ENCODE measurements around the gene NDUFA13. TPM values are rescaled to one million over a fixed set of nuclear protein-coding genes. Genes with fewer than 3 reads are reported as not detected.

The NDUFA13 gene
- total RNA-seq, 1 donor from 2014 or later, result 278 TPM

DNA sequence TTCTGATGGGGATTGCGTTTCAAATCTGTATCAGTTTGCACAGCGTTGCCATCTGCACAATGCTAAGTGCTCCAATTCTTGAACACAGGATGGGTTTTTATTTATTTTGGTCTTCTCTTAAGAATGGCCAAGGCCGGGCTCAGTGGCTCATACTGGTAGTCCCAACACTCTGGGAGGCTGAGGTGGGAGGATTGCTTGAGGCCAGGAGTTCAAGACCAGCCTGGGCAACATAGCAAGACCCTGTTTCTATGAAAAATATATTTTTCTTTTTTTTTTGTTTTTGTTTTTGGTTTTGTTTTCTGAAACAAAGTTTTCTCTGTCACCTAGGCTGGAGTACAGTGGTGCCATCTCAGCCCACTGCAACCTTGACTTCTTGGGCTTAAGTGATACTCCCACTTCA lies 7.2 kb downstream of the NDUFA13 start:
- Mint-ChIP-seq H3K4me3 (ENCODE audit: unreplicated experiment) (no peak overlapping the region), H3K36me3 (ENCODE audit: low read depth, unreplicated experiment) (peaks cover 4% of the 10 kb centered on the region), H3K27ac (ENCODE audit: unreplicated experiment) (no peak overlapping the region), H3K4me1 (ENCODE audit: unreplicated experiment) (no peaks in the 10 kb centered on the region), H3K27me3 (ENCODE audit: unreplicated experiment) (peaks cover 5% of the 10 kb centered on the region), H3K9me3 (ENCODE audit: unreplicated experiment) (no peaks in the 10 kb centered on the region)
- DNase-seq (ENCODE audit: low spot score), result no peak
- TF ChIP-seq CTCF (IDR thresholded peaks at IDR 0.05; ENCODE audit: unreplicated experiment), result no peak

- H3K4me1 Mint-ChIP-seq (ENCODE audit: unreplicated experiment), result no peaks in the 10 kb centered on the region
- H3K36me3 Mint-ChIP-seq (ENCODE audit: low read depth, unreplicated experiment), result peaks cover 4% of the 10 kb centered on the region
- no peak overlapping the region for H3K27ac Mint-ChIP-seq (ENCODE audit: unreplicated experiment)
- peaks cover 5% of the 10 kb centered on the region for H3K27me3 Mint-ChIP-seq (ENCODE audit: unreplicated experiment)
- H3K9me3 Mint-ChIP-seq (ENCODE audit: unreplicated experiment), result no peaks in the 10 kb centered on the region
- peak overlapping the region; percentile 56 for H3K4me3 Mint-ChIP-seq (ENCODE audit: unreplicated experiment)
- TF ChIP-seq CTCF (IDR thresholded peaks at IDR 0.05; ENCODE audit: unreplicated experiment), result no peak
- DNase-seq (ENCODE audit: low spot score), result no peak
Observed at GRCh38 chr19:19524053-19524452, 8.0 kb downstream of the NDUFA13 start.

- Mint-ChIP-seq H3K36me3 (ENCODE audit: low read depth, unreplicated experiment) (peaks cover 4% of the 10 kb centered on the region), H3K9me3 (ENCODE audit: unreplicated experiment) (no peaks in the 10 kb centered on the region), H3K27ac (ENCODE audit: unreplicated experiment) (no peak overlapping the region), H3K4me1 (ENCODE audit: unreplicated experiment) (no peaks in the 10 kb centered on the region), H3K27me3 (ENCODE audit: unreplicated experiment) (peaks cover 10% of the 10 kb centered on the region), H3K4me3 (ENCODE audit: unreplicated experiment) (no peak overlapping the region)
- no peak for DNase-seq (ENCODE audit: low spot score)
- no peak for TF ChIP-seq CTCF (IDR thresholded peaks at IDR 0.05; ENCODE audit: unreplicated experiment)
Observed at GRCh38 chr19:19525611-19526380, 9.8 kb downstream of the NDUFA13 start.

DNA sequence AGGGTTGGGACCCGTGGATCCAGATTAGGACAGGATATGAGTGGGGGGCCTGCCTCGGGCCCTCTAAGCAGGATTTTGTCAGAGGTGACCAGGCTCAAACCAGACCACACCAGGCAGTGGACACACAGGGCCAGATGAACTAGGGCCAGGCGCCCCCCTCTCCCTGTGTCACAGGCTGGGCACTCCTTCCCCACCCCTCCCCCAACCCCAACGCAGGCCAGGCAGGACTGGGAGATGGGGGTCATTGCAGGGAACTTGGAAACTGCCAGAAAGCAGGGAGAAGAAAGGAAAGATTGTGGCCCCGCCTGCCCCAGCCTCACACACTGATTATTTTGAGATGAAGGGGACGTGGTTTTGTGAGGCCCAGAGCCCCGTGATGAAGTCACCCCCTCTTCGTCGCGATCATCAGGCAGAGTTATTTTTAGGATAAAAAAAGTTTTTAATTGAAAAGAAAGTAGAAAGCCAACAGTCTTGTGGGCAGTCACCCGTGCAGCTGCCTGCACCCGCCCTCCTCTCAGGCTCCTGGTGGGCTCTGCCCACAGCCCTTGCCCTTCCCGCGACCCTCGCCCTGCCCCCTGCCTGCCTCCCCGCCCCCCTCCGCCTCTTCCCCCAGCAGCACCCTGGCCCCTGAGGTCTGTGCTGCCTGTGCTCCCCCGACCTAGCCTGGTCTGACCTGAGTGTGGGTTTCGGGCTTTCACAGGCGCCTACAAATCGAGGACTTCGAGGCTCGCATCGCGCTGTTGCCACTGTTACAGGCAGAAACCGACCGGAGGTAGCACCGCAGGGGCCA lies 10.8 kb downstream of the NDUFA13 start:
- TF ChIP-seq CTCF (IDR thresholded peaks at IDR 0.05; ENCODE audit: unreplicated experiment), result no peak
- Mint-ChIP-seq H3K36me3 (ENCODE audit: low read depth, unreplicated experiment) (peaks cover 4% of the 10 kb centered on the region), H3K9me3 (ENCODE audit: unreplicated experiment) (no peaks in the 10 kb centered on the region), H3K4me3 (ENCODE audit: unreplicated experiment) (no peak overlapping the region), H3K27ac (ENCODE audit: unreplicated experiment) (no peak overlapping the region), H3K27me3 (ENCODE audit: unreplicated experiment) (peaks cover 11% of the 10 kb centered on the region), H3K4me1 (ENCODE audit: unreplicated experiment) (no peaks in the 10 kb centered on the region)
- DNase-seq (ENCODE audit: low spot score), result no peak

DNA sequence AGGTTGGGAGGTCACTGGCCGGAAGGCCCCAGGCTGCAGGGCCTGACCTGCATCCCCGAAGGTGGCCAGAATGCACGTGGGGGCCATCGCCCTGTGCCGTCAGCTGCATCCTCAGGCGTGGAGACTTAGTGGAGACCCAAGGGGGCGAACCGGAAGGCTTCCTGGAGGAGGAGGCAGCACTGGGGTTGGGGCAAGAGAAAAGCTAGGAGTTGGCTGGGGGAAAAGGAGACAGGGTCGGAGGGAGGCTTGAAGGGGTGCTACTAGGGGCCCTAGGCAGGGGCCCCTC lies 11.3 kb downstream of the NDUFA13 start:
- Mint-ChIP-seq H3K36me3 (ENCODE audit: low read depth, unreplicated experiment) (peaks cover 4% of the 10 kb centered on the region), H3K27ac (ENCODE audit: unreplicated experiment) (no peak overlapping the region), H3K27me3 (ENCODE audit: unreplicated experiment) (peaks cover 11% of the 10 kb centered on the region), H3K9me3 (ENCODE audit: unreplicated experiment) (no peaks in the 10 kb centered on the region), H3K4me3 (ENCODE audit: unreplicated experiment) (no peak overlapping the region), H3K4me1 (ENCODE audit: unreplicated experiment) (peaks cover 2% of the 10 kb centered on the region)
- DNase-seq (ENCODE audit: low spot score), result no peak
- no peak for TF ChIP-seq CTCF (IDR thresholded peaks at IDR 0.05; ENCODE audit: unreplicated experiment)

All from endothelial cell (in vitro differentiated cells).